K562 (cell line): Measurements from ENCODE around the gene GLI3. TPM values are rescaled to one million over a fixed set of nuclear protein-coding genes. Genes with fewer than 3 reads are reported as not detected.

Experiments
- ATAC-seq: fragments of 200-7000 bp; cut with Tn5 transposase; 3 replicates; pipeline ENCODE4 v1.9.1; 2020; ENCODE audit warnings: moderate library complexity
- BruUV-seq: library from RNA; stranded (reverse); fragments of 400-500 nt; replicated peaks from 2 replicates; lab custom pipeline; 2021; lab: Mats Ljungman, UMichigan
- CTCF ChIA-PET: fragments of 300-600 bp; formaldehyde crosslinking; extraction: SDS; loops from one replicate; lab custom pipeline; 2021; ENCODE audit warnings: low intra/inter-chr PET ratio; lab: Yijun Ruan, JAX
- POLR2A ChIA-PET: fragments of 300-600, 350-650 bp; sonication (Branson Sonifier 250); formaldehyde crosslinking; extraction: SDS; loops from one replicate; lab custom pipeline; 2021; ENCODE audit warnings: antibody characterized with exemption, inconsistent platforms; lab: Yijun Ruan, JAX
- DNase-seq, 4 experiments: peaks; one replicate each; pipeline versions ENCODE4 v3.0.0 to v3.0.0-alpha.2; 2011 to 2018; ENCODE audit warnings: low spot score in 3 of 4, mixed read lengths in 3 of 4; ENCODE audit errors: extremely low read depth in 1 of 4
- FAIRE-seq: peaks from 2 replicates; lab custom pipeline; 2011; peaks lifted over from hg19 to GRCh38; lab: Jason Lieb, UNC
- H2AFZ ChIP-seq: 2 replicates; pipeline ENCODE4 v1.6.0; 2011; ENCODE audit warnings: low read depth, low read length, control low read depth, inconsistent platforms
- H3K27ac ChIP-seq: fragments of 200-600 bp; 3 replicates; pipeline ENCODE4 v1.8.0; 2011; ENCODE audit warnings: low read depth, mild to moderate bottlenecking, control low read depth, inconsistent platforms, low read length, moderate library complexity, mixed read lengths; ENCODE audit errors: extremely low read depth
- H3K27me3 ChIP-seq, 2 experiments: fragments of 300-600 bp in 1 of 2; 2 replicates in 1 of 2; 3 replicates in 1 of 2; pipeline versions ENCODE4 v1.6.0 to v1.8.0; 2011; ENCODE audit warnings: inconsistent platforms in 2 of 2, low read length in 2 of 2, mild to moderate bottlenecking in 1 of 2, mixed read lengths in 1 of 2, moderate library complexity in 1 of 2; ENCODE audit not compliant: control insufficient read depth in 2 of 2, insufficient read depth in 2 of 2
- H3K36me3 ChIP-seq: fragments of 300-600 bp; 3 replicates; pipeline ENCODE4 v1.8.0; 2011; ENCODE audit warnings: mild to moderate bottlenecking, low read length, inconsistent platforms; ENCODE audit not compliant: control insufficient read depth, insufficient read depth
- H3K4me1 ChIP-seq, 2 experiments: fragments of 200-600 bp in 1 of 2; replicated peaks in 1 of 2; 2 replicates in 1 of 2; 3 replicates in 1 of 2; pipeline versions ENCODE4 v1.5.1 to v1.8.0; 2011; ENCODE audit warnings: inconsistent platforms in 2 of 2, low read length in 2 of 2, mild to moderate bottlenecking in 1 of 2, mixed read lengths in 1 of 2, moderate library complexity in 1 of 2; ENCODE audit not compliant: control insufficient read depth in 2 of 2, insufficient read depth in 2 of 2
- H3K4me2 ChIP-seq: 2 replicates; pipeline ENCODE4 v1.6.1; 2011; ENCODE audit warnings: low read length, control low read depth, inconsistent platforms, mixed read lengths; ENCODE audit not compliant: insufficient read depth
- H3K4me3 ChIP-seq: fragments of 200-600 bp; sonication (generic), shearing (Covaris generic); 2 replicates; pipeline ENCODE4 v1.5.1; 2016; ENCODE audit warnings: control low read depth, inconsistent platforms
- H3K79me2 ChIP-seq: fragments of 200-600 bp; 3 replicates; pipeline ENCODE4 v1.8.0; 2011; ENCODE audit warnings: low read length, inconsistent platforms; ENCODE audit not compliant: control insufficient read depth, insufficient read depth
- H3K9ac ChIP-seq, 2 experiments: 2 replicates each; pipeline versions ENCODE4 v1.6.0 to v1.6.1; 2011; ENCODE audit warnings: low read depth in 2 of 2, low read length in 2 of 2, control low read depth in 1 of 2, inconsistent platforms in 1 of 2, mild to moderate bottlenecking in 1 of 2, mixed read lengths in 1 of 2; ENCODE audit not compliant: insufficient read depth in 1 of 2
- H3K9me1 ChIP-seq: one replicate; pipeline ENCODE4 v1.6.0; 2011; ENCODE audit warnings: inconsistent platforms, mild to moderate bottlenecking, low read length, moderate library complexity; ENCODE audit not compliant: control insufficient read depth, insufficient read depth
- H3K9me3 ChIP-seq: replicated peaks from 2 replicates; pipeline ENCODE4 v1.5.1; 2011; ENCODE audit warnings: low read depth, low read length, inconsistent platforms; ENCODE audit not compliant: control insufficient read depth, insufficient read depth
- H4K20me1 ChIP-seq: replicated peaks from 2 replicates; pipeline ENCODE4 v1.6.1; 2011; ENCODE audit warnings: low read length, inconsistent platforms, mixed read lengths; ENCODE audit not compliant: control insufficient read depth, insufficient read depth
- ASH1L ChIP-seq: fragments of 450-650 bp; IDR thresholded peaks from 2 replicates; pipeline ENCODE4 v1.6.1; 2018; ENCODE audit warnings: borderline replicate concordance, mild to moderate bottlenecking, low read depth; ENCODE audit not compliant: partially characterized antibody
- ELK1 ChIP-seq: sonication (generic); formaldehyde crosslinking; IDR thresholded peaks from 2 replicates; pipeline ENCODE4 v1.8.1; 2022; ENCODE audit warnings: missing genetic modification reagents
- HNRNPUL1 ChIP-seq: fragments of 200-400 bp; formaldehyde crosslinking; IDR thresholded peaks from 2 replicates; pipeline ENCODE4 v1.6.1; 2017; ENCODE audit warnings: low read length
- NCOA2 ChIP-seq, 2 experiments: fragments of 450-650 bp; IDR thresholded peaks; 2 replicates each; pipeline ENCODE4 v1.6.1; 2018; ENCODE audit warnings: mild to moderate bottlenecking in 2 of 2, moderate library complexity in 1 of 2; ENCODE audit not compliant: partially characterized antibody in 2 of 2
- NCOR1 ChIP-seq: fragments of 450-650 bp; IDR thresholded peaks from 2 replicates; pipeline ENCODE4 v1.6.1; 2016; ENCODE audit warnings: mild to moderate bottlenecking, moderate library complexity
- TEAD1 ChIP-seq, 2 experiments: fragments of 450-650 bp in 1 of 2; sonication (generic) in 1 of 2; formaldehyde crosslinking; IDR thresholded peaks; 2 replicates each; pipeline versions ENCODE4 v1.4.0 to v1.8.0; 2020 to 2022; ENCODE audit warnings: mild to moderate bottlenecking in 2 of 2, missing genetic modification reagents in 1 of 2
- WGBS: fragments of 100-300 bp; shearing (Covaris generic); methylation state at CpG from one replicate; pipeline ENCODE4 v1.1.6; 2016; ENCODE audit warnings: low coverage, mixed read lengths; ENCODE audit not compliant: insufficient coverage; ENCODE audit errors: missing lambda C conversion rate; 5-methylcytosine and 5-hydroxymethylcytosine counted together
- in situ Hi-C: fragments of 300-500 bp; cut with MboI; formaldehyde crosslinking; loops from 4 replicates; pipeline ENCODE4 v1.15.0; 2018; ENCODE audit warnings: inconsistent platforms, mixed read lengths
- intact Hi-C: fragments of 100-400 bp; cut with micrococcal nuclease; formaldehyde crosslinking; loops from 2 replicates; pipeline ENCODE4 v1.14.2; 2022
- polyA plus RNA-seq, 8 experiments: library from polyadenylated mRNA; depleted of rRNA in 4 of 8; stranded (reverse) in 5 of 8; unstranded in 3 of 8; fragments of >200 nt; fragmentation: Nextera tagmentation in 2 of 8; fragmentation: Illumina TruSeq in 1 of 8; extraction: Ambion mirVana in 2 of 8; extraction: Trizol in 1 of 8; gene quantifications; 2 replicates each; pipeline versions ENCODE4 v1.2.1 to v1.2.3, GENCODE V29; 2011 to 2014; ENCODE audit warnings: inconsistent platforms in 1 of 8, missing spikeins in 1 of 8
- total RNA-seq, 7 experiments: library from RNA; depleted of rRNA in 6 of 7; stranded (reverse); fragments of >200 nt in 6 of 7; fragmentation: Illumina TruSeq in 2 of 7; extraction: Trizol in 2 of 7; gene quantifications; 2 replicates each; pipeline versions ENCODE4 v1.2.1 to v1.2.3, GENCODE V29; 2011 to 2021; ENCODE audit warnings: low replicate concordance in 1 of 7
- TF ChIP-seq, protein P1 (sequence below): fragments of 450-650 bp; IDR thresholded peaks from 2 replicates; pipeline ENCODE4 v1.6.1; 2014; ENCODE audit warnings: low read depth, mild to moderate bottlenecking, moderate library complexity, borderline replicate concordance
- TF ChIP-seq, protein P2 (sequence below): fragments of 450-650 bp; IDR thresholded peaks from 2 replicates; pipeline ENCODE4 v1.6.1; 2016; ENCODE audit warnings: low read depth

Gene GLI3
- total and polyA plus RNA-seq, 9 of the 15 experiments (the other 6 are each of a cell fraction or from before 2014, with no cell fraction given) = 0.01 to 0.18 (median 0.07) TPM; not detected in 6

DNA sequence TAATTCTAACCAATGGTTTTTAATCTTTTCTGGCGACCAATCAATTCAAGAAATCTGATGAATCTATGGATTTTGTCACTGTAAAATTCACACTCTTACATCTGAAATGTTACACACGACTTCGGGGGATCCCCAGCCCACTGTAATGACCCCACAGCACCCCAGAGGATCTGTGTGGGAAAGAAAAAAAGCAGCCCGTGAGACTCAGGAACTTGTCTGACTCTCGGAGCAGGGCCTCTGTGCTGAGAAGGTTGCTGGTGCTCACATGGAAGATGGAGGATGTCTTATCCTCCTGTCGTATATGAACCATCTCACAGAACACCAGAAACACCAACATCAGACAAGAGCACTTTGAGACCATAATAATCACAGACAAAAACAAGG is 305.8 kb downstream of the GLI3 start (continued):
- no peak for TF ChIP-seq ELK1 (CRISPR knock-in tag)

DNA sequence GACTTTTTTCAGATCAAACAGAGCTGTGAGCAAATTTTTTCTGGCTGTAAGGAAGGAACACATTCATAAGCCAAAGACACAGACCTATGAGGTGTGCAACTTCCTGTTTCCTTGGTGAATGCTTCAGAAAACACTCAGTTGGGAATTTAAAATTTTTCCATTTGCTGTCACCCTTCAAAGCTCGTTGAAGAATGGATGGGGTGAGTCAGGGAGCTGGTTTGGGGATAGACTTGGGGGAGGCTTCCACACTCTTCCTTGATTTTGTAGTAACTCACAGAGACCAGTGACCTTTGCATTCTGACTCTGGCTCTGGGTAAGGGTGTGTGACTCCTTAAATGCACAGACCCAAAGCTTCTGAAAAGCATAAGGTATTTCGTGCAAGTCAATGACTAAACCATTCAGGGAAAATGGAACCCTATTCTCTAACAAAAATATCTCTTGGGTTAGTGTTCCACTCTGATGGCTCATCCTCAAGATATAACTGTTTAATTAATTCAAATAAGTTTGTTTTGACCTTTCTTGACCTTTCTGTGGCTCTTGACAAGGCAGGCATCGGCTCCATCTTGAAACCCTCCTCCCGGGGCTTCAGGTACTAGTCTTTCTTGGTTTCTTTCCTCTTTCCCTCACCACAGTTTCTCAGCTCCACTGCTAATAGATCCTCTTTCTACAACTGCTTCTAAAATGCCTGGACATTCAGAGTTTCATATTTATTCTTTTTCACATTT is 306.3 kb downstream of the GLI3 start:
- no peak overlapping the region for H2AFZ ChIP-seq
- no peak overlapping the region for H3K4me2 ChIP-seq
- no TSS peak for BruUV-seq
- no peaks in the 10 kb centered on the region for H3K4me1 ChIP-seq
- no peak overlapping the region for H3K9ac ChIP-seq
- H3K4me3 ChIP-seq = no peak overlapping the region
- ChIA-PET POLR2A (interaction anchor here (1.1 kb wide), 1 partner anchor 14 kb away, joined by 3 read pairs; no protein-coding TSS in a partner anchor), CTCF (no interaction called here)
- no peaks in the 10 kb centered on the region for H3K9me1 ChIP-seq
- DNase-seq (no peak), FAIRE-seq (no peak), ATAC-seq (no peak)
- no peak overlapping the region for H3K27ac ChIP-seq
- no peaks in the 10 kb centered on the region for H3K9me3 ChIP-seq
- 1% methylated on average over 4 of the region's 4 CpGs for WGBS
- in situ Hi-C loops = loop anchor here (25.0 kb wide), 2 partner anchors 907 to 1907 kb away; no protein-coding TSS in a partner anchor
- intact Hi-C loops = no loop called here
- H3K27me3 ChIP-seq = no peaks in the 10 kb centered on the region
- no peaks in the 10 kb centered on the region for H3K36me3 ChIP-seq
- no peaks in the 10 kb centered on the region for H4K20me1 ChIP-seq
- no peaks in the 10 kb centered on the region for H3K79me2 ChIP-seq
- TF ChIP-seq, protein P1, sequence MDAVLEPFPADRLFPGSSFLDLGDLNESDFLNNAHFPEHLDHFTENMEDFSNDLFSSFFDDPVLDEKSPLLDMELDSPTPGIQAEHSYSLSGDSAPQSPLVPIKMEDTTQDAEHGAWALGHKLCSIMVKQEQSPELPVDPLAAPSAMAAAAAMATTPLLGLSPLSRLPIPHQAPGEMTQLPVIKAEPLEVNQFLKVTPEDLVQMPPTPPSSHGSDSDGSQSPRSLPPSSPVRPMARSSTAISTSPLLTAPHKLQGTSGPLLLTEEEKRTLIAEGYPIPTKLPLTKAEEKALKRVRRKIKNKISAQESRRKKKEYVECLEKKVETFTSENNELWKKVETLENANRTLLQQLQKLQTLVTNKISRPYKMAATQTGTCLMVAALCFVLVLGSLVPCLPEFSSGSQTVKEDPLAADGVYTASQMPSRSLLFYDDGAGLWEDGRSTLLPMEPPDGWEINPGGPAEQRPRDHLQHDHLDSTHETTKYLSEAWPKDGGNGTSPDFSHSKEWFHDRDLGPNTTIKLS = no peak
- TF ChIP-seq HNRNPUL1 (no peak), NCOR1 (no peak), TEAD1 (CRISPR knock-in tag; IDR thresholded peaks at IDR 0.05) (no peak), ASH1L (no peak), NCOA2 (IDR thresholded peaks at IDR 0.05; ENCODE audit: partially characterized antibody in 2 of 2) (no peak)
- TF ChIP-seq, protein P2, sequence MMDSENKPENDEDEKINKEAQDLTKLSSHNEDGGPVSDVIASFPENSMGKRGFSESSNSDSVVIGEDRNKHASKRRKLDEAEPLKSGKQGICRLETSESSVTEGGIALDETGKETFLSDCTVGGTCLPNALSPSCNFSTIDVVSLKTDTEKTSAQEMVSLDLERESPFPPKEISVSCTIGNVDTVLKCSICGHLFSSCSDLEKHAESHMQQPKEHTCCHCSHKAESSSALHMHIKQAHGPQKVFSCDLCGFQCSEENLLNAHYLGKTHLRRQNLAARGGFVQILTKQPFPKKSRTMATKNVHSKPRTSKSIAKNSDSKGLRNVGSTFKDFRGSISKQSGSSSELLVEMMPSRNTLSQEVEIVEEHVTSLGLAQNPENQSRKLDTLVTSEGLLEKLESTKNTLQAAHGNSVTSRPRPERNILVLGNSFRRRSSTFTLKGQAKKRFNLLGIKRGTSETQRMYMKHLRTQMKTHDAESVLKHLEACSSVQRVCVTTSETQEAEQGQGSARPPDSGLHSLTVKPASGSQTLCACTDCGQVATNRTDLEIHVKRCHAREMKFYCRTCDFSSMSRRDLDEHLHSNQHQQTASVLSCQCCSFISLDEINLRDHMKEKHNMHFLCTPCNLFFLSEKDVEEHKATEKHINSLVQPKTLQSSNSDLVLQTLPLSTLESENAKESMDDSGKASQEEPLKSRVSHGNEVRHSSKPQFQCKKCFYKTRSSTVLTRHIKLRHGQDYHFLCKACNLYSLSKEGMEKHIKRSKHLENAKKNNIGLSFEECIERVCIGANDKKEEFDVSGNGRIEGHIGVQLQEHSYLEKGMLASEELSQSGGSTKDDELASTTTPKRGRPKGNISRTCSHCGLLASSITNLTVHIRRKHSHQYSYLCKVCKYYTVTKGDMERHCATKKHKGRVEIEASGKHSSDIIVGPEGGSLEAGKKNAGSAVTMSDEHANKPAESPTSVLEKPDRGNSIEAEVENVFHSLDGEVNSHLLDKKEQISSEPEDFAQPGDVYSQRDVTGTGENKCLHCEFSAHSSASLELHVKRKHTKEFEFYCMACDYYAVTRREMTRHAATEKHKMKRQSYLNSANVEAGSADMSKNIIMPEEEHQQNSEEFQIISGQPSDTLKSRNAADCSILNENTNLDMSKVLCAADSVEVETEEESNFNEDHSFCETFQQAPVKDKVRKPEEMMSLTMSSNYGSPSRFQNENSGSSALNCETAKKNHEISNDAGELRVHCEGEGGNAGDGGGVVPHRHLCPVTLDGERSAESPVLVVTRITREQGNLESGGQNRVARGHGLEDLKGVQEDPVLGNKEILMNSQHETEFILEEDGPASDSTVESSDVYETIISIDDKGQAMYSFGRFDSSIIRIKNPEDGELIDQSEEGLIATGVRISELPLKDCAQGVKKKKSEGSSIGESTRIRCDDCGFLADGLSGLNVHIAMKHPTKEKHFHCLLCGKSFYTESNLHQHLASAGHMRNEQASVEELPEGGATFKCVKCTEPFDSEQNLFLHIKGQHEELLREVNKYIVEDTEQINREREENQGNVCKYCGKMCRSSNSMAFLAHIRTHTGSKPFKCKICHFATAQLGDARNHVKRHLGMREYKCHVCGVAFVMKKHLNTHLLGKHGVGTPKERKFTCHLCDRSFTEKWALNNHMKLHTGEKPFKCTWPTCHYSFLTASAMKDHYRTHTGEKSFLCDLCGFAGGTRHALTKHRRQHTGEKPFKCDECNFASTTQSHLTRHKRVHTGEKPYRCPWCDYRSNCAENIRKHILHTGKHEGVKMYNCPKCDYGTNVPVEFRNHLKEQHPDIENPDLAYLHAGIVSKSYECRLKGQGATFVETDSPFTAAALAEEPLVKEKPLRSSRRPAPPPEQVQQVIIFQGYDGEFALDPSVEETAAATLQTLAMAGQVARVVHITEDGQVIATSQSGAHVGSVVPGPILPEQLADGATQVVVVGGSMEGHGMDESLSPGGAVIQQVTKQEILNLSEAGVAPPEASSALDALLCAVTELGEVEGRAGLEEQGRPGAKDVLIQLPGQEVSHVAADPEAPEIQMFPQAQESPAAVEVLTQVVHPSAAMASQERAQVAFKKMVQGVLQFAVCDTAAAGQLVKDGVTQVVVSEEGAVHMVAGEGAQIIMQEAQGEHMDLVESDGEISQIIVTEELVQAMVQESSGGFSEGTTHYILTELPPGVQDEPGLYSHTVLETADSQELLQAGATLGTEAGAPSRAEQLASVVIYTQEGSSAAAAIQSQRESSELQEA = no peak
